Measurements from ENCODE around the gene SHD.

Gene SHD

DNA sequence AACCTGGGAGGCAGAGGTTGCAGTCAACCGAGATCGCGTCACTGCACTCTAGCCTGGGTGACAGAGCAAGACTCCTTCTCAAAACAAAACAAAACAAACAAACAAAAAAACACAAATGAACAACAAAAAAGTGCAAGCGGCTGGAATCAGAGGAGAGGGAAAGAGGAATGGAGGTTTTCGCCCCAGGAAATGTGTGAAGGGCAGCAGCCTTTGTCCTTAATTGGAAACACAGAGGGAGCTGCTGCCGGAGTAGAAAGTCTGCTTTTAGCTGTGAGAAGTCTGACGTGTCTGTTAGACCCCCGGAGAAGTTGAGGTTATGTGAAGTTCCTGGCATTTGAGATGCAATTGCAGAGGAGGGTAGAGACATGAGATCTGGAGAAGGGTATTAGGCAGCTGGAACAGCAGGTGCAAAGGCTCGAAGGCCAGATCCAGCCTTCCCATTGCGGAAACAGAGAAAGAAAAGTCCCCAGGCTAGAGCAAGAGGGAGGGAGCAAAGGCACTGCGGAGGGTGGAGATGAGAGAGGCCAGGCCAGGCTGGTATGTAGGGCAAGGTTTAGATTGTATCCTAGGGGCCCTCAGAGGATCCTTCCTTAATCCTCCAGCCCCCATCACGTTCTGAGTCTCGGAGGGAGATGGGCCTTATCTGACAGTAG is 22.6 kb downstream of the SHD start:
- in situ Hi-C loops (cut with MboI; ENCODE audit: low pct_unique_long_range_greater_than_20kb, low sequenced_read_pairs, unreplicated experiment), result no loop called here
- no peak for DNase-seq (ENCODE audit: low spot score)
- TF ChIP-seq, protein P1, sequence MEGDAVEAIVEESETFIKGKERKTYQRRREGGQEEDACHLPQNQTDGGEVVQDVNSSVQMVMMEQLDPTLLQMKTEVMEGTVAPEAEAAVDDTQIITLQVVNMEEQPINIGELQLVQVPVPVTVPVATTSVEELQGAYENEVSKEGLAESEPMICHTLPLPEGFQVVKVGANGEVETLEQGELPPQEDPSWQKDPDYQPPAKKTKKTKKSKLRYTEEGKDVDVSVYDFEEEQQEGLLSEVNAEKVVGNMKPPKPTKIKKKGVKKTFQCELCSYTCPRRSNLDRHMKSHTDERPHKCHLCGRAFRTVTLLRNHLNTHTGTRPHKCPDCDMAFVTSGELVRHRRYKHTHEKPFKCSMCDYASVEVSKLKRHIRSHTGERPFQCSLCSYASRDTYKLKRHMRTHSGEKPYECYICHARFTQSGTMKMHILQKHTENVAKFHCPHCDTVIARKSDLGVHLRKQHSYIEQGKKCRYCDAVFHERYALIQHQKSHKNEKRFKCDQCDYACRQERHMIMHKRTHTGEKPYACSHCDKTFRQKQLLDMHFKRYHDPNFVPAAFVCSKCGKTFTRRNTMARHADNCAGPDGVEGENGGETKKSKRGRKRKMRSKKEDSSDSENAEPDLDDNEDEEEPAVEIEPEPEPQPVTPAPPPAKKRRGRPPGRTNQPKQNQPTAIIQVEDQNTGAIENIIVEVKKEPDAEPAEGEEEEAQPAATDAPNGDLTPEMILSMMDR (IDR thresholded peaks at IDR 0.05; ENCODE audit: extremely low read depth, insufficient read depth, missing control alignments), result no peak

DNA sequence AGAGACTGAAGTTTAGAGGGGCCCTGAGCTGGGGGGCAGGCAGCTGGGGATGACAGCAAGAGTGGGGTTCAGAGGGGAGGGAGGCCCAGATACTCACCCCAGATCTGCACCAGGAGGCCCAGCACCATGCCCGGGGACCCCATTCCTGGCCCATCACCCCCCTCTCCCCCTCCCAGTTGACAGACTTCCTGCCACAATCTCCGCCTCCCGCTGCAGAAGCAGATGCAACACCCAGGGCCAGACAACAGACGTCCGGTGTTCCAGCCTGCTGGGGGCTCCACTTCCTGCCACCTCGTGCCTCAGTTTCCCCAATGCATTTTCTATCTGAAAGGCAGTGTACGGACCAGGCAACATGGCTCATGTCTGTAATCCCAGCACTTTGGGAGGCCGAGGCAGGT is 23.2 kb downstream of the SHD start, which contains the start of gene TMIGD2:
Gene TMIGD2 (minus strand): TSS at position 147 of the 398 bp plus-strand sequence. CDS start 4 bp downstream, at position 143.
- TF ChIP-seq, protein P1 (IDR thresholded peaks at IDR 0.05; ENCODE audit: extremely low read depth, insufficient read depth, missing control alignments), result no peak
- in situ Hi-C loops (cut with MboI; ENCODE audit: low pct_unique_long_range_greater_than_20kb, low sequenced_read_pairs, unreplicated experiment), result no loop called here
- DNase-seq (ENCODE audit: low spot score), result no peak

DNA sequence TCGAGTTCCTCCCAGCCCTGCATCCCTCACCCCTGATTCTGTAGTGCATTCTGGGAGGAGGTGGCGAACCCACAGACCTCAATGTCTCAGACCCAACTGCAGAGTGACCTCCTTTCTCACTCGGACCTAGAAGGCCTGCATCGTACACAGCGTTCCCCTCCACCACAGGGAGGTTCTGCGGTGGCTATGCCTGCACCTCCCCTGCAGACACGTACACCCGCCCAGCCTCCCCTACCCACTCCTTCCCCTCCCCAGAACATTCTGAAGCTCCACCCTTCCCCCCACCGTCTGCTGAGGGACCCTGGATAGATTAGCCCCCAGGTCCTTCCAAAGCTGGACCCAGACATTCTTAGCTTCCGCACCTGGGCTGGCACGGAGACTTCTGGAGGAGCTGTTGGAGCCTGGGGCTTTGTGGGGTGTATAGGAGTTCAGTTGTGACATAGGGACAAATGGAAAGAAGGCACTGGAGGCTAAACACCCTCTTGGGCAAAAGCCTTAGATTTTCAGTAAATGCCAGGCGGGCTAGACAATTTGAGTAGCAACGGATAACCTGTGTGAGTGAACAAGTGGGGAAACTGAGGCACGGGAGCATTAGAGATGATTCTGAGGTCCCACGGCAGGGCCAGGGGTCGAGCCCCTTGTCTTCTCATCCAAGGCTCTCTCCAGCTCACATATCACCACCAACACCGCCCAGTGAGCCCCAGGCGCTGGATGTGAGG is 24.9 kb downstream of the SHD start:
- no peak for DNase-seq (ENCODE audit: low spot score)
- TF ChIP-seq, protein P1 (IDR thresholded peaks at IDR 0.05; ENCODE audit: extremely low read depth, insufficient read depth, missing control alignments), result no peak
- in situ Hi-C loops (cut with MboI; ENCODE audit: low pct_unique_long_range_greater_than_20kb, low sequenced_read_pairs, unreplicated experiment), result no loop called here

DNA sequence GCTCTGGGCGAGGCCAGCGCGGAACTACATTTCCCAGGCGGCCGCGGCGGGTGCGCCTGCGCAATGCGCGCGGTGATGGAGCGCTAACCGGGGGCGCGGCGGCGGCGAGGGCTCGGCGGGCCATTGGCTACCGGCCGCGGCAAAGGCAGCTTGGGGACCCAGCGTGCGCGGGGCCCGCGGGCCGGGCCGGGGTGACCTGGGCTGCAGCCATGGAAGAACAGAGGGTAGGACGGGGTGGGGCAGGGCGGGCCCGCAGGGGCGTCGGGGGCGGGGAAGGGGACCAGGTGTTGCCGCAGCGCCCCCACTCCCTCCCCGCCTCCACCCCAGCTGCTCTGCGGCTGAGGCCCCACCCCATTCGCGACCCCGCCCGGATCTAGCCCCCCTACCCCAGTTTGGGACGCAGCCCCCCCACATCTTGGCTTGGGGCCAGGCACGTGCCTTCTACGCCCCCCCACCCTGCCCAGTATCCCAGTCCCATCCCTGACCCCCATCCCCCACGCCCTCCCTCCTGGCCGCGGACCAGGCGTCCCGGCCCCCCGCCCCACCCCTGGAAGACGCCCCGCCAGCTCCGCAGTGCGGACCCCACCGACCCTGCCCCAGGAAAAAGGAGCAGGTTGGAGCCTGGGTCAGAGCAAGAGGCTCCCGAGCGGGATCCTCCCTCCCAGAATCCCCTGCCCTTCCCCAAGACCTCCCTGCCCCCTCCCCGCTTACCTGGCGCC is 25.6 kb downstream of the SHD start, which contains the start of gene FSD1:
Gene FSD1 (plus strand): TSS at position 61 of the 719 bp plus-strand sequence. CDS start 149 bp downstream, at position 210.
- peak; percentile 99 for DNase-seq (ENCODE audit: low spot score)
- in situ Hi-C loops (cut with MboI; ENCODE audit: low pct_unique_long_range_greater_than_20kb, low sequenced_read_pairs, unreplicated experiment), result no loop called here
- TF ChIP-seq, protein P1 (IDR thresholded peaks at IDR 0.05; ENCODE audit: extremely low read depth, insufficient read depth, missing control alignments), result no peak

DNA sequence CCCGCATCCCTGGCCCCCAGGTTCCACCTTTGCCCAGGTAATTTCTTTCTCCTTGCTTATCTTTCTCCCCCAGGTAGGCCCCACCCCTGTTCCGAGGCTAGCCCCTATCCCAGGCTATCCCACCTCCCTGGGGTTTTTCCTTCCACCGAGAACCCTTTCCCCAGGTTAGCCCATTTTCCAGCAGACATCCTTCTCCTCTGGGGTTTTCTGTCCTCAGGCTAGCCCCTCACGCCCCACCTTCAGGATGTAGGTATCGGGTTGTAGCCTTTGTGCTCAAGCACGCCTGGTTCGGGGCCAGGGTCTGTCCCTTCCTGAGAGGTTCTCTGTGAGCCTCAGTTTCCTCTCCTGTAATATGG is 26.2 kb downstream of the SHD start:
- TF ChIP-seq, protein P1 (IDR thresholded peaks at IDR 0.05; ENCODE audit: extremely low read depth, insufficient read depth, missing control alignments), result no peak
- in situ Hi-C loops (cut with MboI; ENCODE audit: low pct_unique_long_range_greater_than_20kb, low sequenced_read_pairs, unreplicated experiment), result no loop called here
- DNase-seq (ENCODE audit: low spot score), result no peak

DNA sequence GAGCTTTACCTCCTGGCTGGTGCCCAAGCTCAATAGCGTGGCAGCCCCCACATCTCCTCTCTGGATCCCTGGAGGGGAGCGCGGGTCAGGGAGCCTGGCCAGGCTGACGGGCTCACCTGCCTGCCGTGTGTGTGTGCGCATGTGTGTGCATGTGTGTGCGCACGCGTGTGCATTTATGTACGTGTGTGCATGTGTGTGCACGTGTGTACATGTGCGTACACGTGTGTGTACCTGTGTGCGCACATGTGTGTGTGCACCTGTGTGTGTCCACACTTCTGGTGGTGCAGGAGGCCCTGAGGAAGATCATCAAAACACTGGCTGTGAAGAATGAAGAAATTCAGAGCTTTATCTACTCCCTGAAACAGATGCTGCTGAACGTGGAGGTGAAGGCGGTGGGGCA is 26.6 kb downstream of the SHD start:
- no peak for DNase-seq (ENCODE audit: low spot score)
- in situ Hi-C loops (cut with MboI; ENCODE audit: low pct_unique_long_range_greater_than_20kb, low sequenced_read_pairs, unreplicated experiment), result no loop called here
- TF ChIP-seq, protein P1 (IDR thresholded peaks at IDR 0.05; ENCODE audit: extremely low read depth, insufficient read depth, missing control alignments), result no peak

All from GM13977 (cell line).